GM23338 (cell line): ENCODE data around the gene PDLIM5. TPM values are rescaled to one million over a fixed set of nuclear protein-coding genes. Genes with fewer than 3 reads are reported as not detected.

Experiments
- ATAC-seq: fragments of 200-7000 bp; cut with Tn5 transposase; 3 replicates; pipeline ENCODE4 v1.9.1; 2020
- DNase-seq: peaks from one replicate; pipeline ENCODE4 v3.0.0-alpha.2; 2015; ENCODE audit warnings: low spot score
- H2AFZ ChIP-seq: fragments of 200-600 bp; sonication (generic); 2 replicates; pipeline ENCODE4 v1.8.0; 2016; ENCODE audit warnings: antibody characterized with exemption, mild to moderate bottlenecking, moderate library complexity
- H3F3A ChIP-seq: fragments of 200-600 bp; sonication (generic); replicated peaks from 2 replicates; pipeline ENCODE4 v1.8.0; 2017; ENCODE audit warnings: antibody characterized with exemption, mixed run types, low read depth
- H3K27ac ChIP-seq: fragments of 200-600 bp; sonication (generic); 2 replicates; pipeline ENCODE4 v1.6.1; 2016; ENCODE audit warnings: low read depth
- H3K27me3 ChIP-seq: fragments of 200-600 bp; sonication (generic); 2 replicates; pipeline ENCODE4 v1.8.0; 2016; ENCODE audit warnings: mild to moderate bottlenecking, mixed run types, moderate library complexity; ENCODE audit not compliant: insufficient read depth
- H3K36me3 ChIP-seq: fragments of 200-600 bp; sonication (generic); 2 replicates; pipeline ENCODE4 v1.8.0; 2016; ENCODE audit warnings: mild to moderate bottlenecking; ENCODE audit not compliant: insufficient read depth
- H3K4me1 ChIP-seq: fragments of 200-600 bp; sonication (generic); 2 replicates; pipeline ENCODE4 v1.8.0; 2016; ENCODE audit warnings: mild to moderate bottlenecking, moderate library complexity; ENCODE audit not compliant: insufficient read depth
- H3K4me2 ChIP-seq: fragments of 200-600 bp; sonication (generic); 2 replicates; pipeline ENCODE4 v1.7.1; 2017; ENCODE audit warnings: mixed run types
- H3K4me3 ChIP-seq: fragments of 200-600 bp; sonication (generic); 2 replicates; pipeline ENCODE4 v1.6.1; 2016; ENCODE audit warnings: mixed run types
- H3K79me2 ChIP-seq: fragments of 200-600 bp; sonication (generic); replicated peaks from 2 replicates; pipeline ENCODE4 v1.8.0; 2017; ENCODE audit warnings: mild to moderate bottlenecking; ENCODE audit not compliant: insufficient read depth
- H3K9me2 ChIP-seq: fragments of 200-600 bp; sonication (generic); 2 replicates; pipeline ENCODE4 v1.8.0; 2017; ENCODE audit not compliant: insufficient read depth
- H4K20me1 ChIP-seq: fragments of 200-600 bp; sonication (generic); replicated peaks from 2 replicates; pipeline ENCODE4 v1.8.0; 2017; ENCODE audit warnings: mild to moderate bottlenecking; ENCODE audit not compliant: insufficient read depth
- H3K27ac Mint-ChIP-seq: 2 replicates; pipeline ENCODE4 v1.8.0; 2020; ENCODE audit warnings: inconsistent platforms, mild to moderate bottlenecking, moderate library complexity, mixed read lengths
- H3K27me3 Mint-ChIP-seq: 3 replicates; pipeline ENCODE4 v1.8.0; 2022; ENCODE audit warnings: low read depth, mild to moderate bottlenecking, moderate library complexity, mixed read lengths, inconsistent platforms; ENCODE audit not compliant: insufficient read depth, poor library complexity
- H3K36me3 Mint-ChIP-seq: 3 replicates; pipeline ENCODE4 v1.8.0; 2021; ENCODE audit warnings: low read depth, mild to moderate bottlenecking, inconsistent platforms, moderate library complexity, mixed read lengths
- H3K4me1 Mint-ChIP-seq: 3 replicates; pipeline ENCODE4 v1.8.0; 2020; ENCODE audit warnings: mild to moderate bottlenecking, inconsistent platforms, mixed read lengths
- H3K4me3 Mint-ChIP-seq: 3 replicates; pipeline ENCODE4 v1.8.0; 2021; ENCODE audit warnings: moderate library complexity, mild to moderate bottlenecking, inconsistent platforms, mixed read lengths
- H3K9me3 Mint-ChIP-seq: 3 replicates; pipeline ENCODE4 v1.8.0; 2020; ENCODE audit warnings: moderate library complexity, mild to moderate bottlenecking, inconsistent platforms, mixed read lengths
- CREB1 ChIP-seq: fragments of 250-450 bp; sonication (Bioruptor Pico); IDR thresholded peaks from 2 replicates; pipeline ENCODE4 v1.5.0; 2020; ENCODE audit warnings: low read depth, mild to moderate bottlenecking, moderate library complexity
- CTCF ChIP-seq, 2 experiments: fragments of 200-600 bp in 1 of 2; sonication (generic) in 1 of 2; conservative IDR thresholded peaks; 2 replicates each; pipeline versions ENCODE4 v1.5.1 to v1.6.1; 2016 to 2017; ENCODE audit warnings: antibody characterized with exemption in 2 of 2, low read depth in 2 of 2, mild to moderate bottlenecking in 2 of 2, moderate library complexity in 1 of 2
- ETS1 ChIP-seq: IDR thresholded peaks from 2 replicates; pipeline ENCODE4 v1.6.1; 2016; ENCODE audit warnings: antibody characterized with exemption
- EZH2 ChIP-seq: fragments of 200-600 bp; sonication (generic); IDR thresholded peaks from one replicate; pipeline ENCODE4 v1.8.0; 2017; ENCODE audit warnings: antibody characterized with exemption, mild to moderate bottlenecking, low read depth; ENCODE audit not compliant: unreplicated experiment
- EZH2phosphoT487 ChIP-seq: fragments of 200-600 bp; sonication (generic); IDR thresholded peaks from one replicate; pipeline ENCODE4 v1.8.1; 2018; ENCODE audit warnings: antibody characterized with exemption; ENCODE audit not compliant: unreplicated experiment
- JUNB ChIP-seq: IDR thresholded peaks from one replicate; pipeline ENCODE4 v1.6.1; 2016; ENCODE audit warnings: antibody characterized with exemption; ENCODE audit not compliant: unreplicated experiment
- POLR2AphosphoS5 ChIP-seq: IDR thresholded peaks from 2 replicates; pipeline ENCODE4 v1.6.1; 2016; ENCODE audit warnings: antibody characterized with exemption, low read depth
- STAT1 ChIP-seq: IDR thresholded peaks from one replicate; pipeline ENCODE4 v1.6.1; 2016; ENCODE audit warnings: antibody characterized with exemption; ENCODE audit not compliant: unreplicated experiment
- ZNF114 ChIP-seq: fragments of 250-450 bp; sonication (Bioruptor Pico); IDR thresholded peaks from 2 replicates; pipeline ENCODE4 v1.5.0; 2020; ENCODE audit warnings: mild to moderate bottlenecking, moderate library complexity
- ZNF331 ChIP-seq: fragments of 250-450 bp; sonication (Bioruptor Pico); IDR thresholded peaks from 2 replicates; pipeline ENCODE4 v1.5.0; 2020; ENCODE audit warnings: low read depth, mild to moderate bottlenecking, moderate library complexity
- ZNF462 ChIP-seq: fragments of 250-450 bp; sonication (Bioruptor Pico); IDR thresholded peaks from 2 replicates; pipeline ENCODE4 v1.5.0; 2020; ENCODE audit warnings: mild to moderate bottlenecking, moderate library complexity
- polyA plus RNA-seq: library from polyadenylated mRNA; unstranded; fragments of >200 nt; fragmentation: Nextera tagmentation; extraction: Ambion mirVana; gene quantifications from 2 replicates; pipeline ENCODE4 v1.2.1, GENCODE V29; 2016
- total RNA-seq: library from RNA; depleted of rRNA; stranded (reverse); fragments of >200 nt; shearing (Covaris generic); gene quantifications from 2 replicates; pipeline ENCODE4 v1.2.3, GENCODE V29; 2014

PDLIM5 gene
- total and polyA plus RNA-seq, 2 experiments from 2014 or later, result 45.2 to 53.0 TPM

GRCh38 chr4:94578195-94578594 lies 126.5 kb downstream of the PDLIM5 start:
- Mint-ChIP-seq H3K4me3 (no peak overlapping the region), H3K4me1 (peaks cover 15% of the 10 kb centered on the region), H3K36me3 (no peaks in the 10 kb centered on the region), H3K9me3 (no peaks in the 10 kb centered on the region), H3K27ac (no peak overlapping the region), H3K27me3 (peaks cover 4% of the 10 kb centered on the region)
- no peaks in the 10 kb centered on the region for H3K27me3 ChIP-seq
- H3K4me2 ChIP-seq, result no peak overlapping the region
- TF ChIP-seq ZNF331 (CRISPR knock-in tag) (no peak), EZH2 (no peak), ZNF114 (CRISPR knock-in tag) (no peak), CTCF (conservative IDR thresholded peaks at IDR 0.05; ENCODE audit: low read depth in 2 of 2) (no peak), ZNF462 (CRISPR knock-in tag) (no peak), EZH2phosphoT487 (no peak), ETS1 (no peak), POLR2AphosphoS5 (no peak), JUNB (no peak), CREB1 (CRISPR knock-in tag) (no peak), STAT1 (no peak)
- no peak overlapping the region for H3K27ac ChIP-seq
- H3K9me2 ChIP-seq, result no peaks in the 10 kb centered on the region
- ATAC-seq (no peak), DNase-seq (no peak)
- H3K79me2 ChIP-seq, result no peaks in the 10 kb centered on the region
- no peak overlapping the region for H3K4me3 ChIP-seq
- no peaks in the 10 kb centered on the region for H3F3A ChIP-seq
- no peak overlapping the region for H2AFZ ChIP-seq
- H3K4me1 ChIP-seq, result peaks cover 15% of the 10 kb centered on the region; the same call in 1 of the 2 replicates
- H3K36me3 ChIP-seq, result no peaks in the 10 kb centered on the region
- H4K20me1 ChIP-seq, result no peaks in the 10 kb centered on the region
